SK-N-SH (cell line): ENCODE results near the gene NNT. TPM values are rescaled to one million over a fixed set of nuclear protein-coding genes. Genes with fewer than 3 reads are reported as not detected.
A peak's percentile ranks its signal among the peaks of the same experiment; 100 is the strongest.

Experiments
- CTCF ChIA-PET: fragments of 300-600, 350-600 bp; formaldehyde crosslinking; extraction: SDS; loops from one replicate; lab custom pipeline; 2021; lab: Yijun Ruan, JAX
- POLR2A ChIA-PET: fragments of 350-600 bp; sonication (Branson Sonifier 250); formaldehyde crosslinking; extraction: SDS; loops from one replicate; lab custom pipeline; 2020; ENCODE audit warnings: antibody characterized with exemption, inconsistent platforms; lab: Yijun Ruan, JAX
- DNase-seq: peaks from one replicate; pipeline ENCODE4 v3.0.0; 2012
- H2AFZ ChIP-seq: fragments of 200-600 bp; sonication (generic); 2 replicates; pipeline ENCODE4 v1.8.1; 2016; ENCODE audit warnings: antibody characterized with exemption, mild to moderate bottlenecking, low read depth
- H3F3A ChIP-seq: fragments of 200-600 bp; sonication (generic); replicated peaks from 2 replicates; pipeline ENCODE3; 2016; ENCODE audit warnings: antibody characterized with exemption, mild to moderate bottlenecking; ENCODE audit not compliant: insufficient read depth
- H3K27ac ChIP-seq, 2 experiments: fragments of 200-500 bp in 1 of 2; fragments of 200-600 bp in 1 of 2; sonication (Bioruptor generic) in 1 of 2; sonication (generic), shearing (Covaris generic) in 1 of 2; 2 replicates each; pipeline versions ENCODE4 v1.5.1 to v1.6.1; 2014 to 2016; ENCODE audit warnings: low read depth in 2 of 2, inconsistent platforms in 1 of 2, low read length in 1 of 2, mild to moderate bottlenecking in 1 of 2, mixed read lengths in 1 of 2
- H3K27me3 ChIP-seq: fragments of 200-600 bp; sonication (generic), shearing (Covaris generic); 2 replicates; pipeline ENCODE4 v1.6.1; 2016; ENCODE audit warnings: mixed run types; ENCODE audit not compliant: insufficient read depth
- H3K36me3 ChIP-seq, 2 experiments: fragments of 200-500 bp in 1 of 2; fragments of 200-600 bp in 1 of 2; sonication (Bioruptor generic) in 1 of 2; sonication (generic) in 1 of 2; replicated peaks in 1 of 2; 2 replicates each; pipeline versions ENCODE3 to v1.5.1; 2014 to 2016; ENCODE audit warnings: low read length in 1 of 2, mild to moderate bottlenecking in 1 of 2; ENCODE audit not compliant: insufficient read depth in 2 of 2, control insufficient read depth in 1 of 2
- H3K4me1 ChIP-seq, 2 experiments: fragments of 200-500 bp in 1 of 2; fragments of 200-600 bp in 1 of 2; sonication (Bioruptor generic) in 1 of 2; sonication (generic), shearing (Covaris generic) in 1 of 2; 2 replicates each; pipeline versions ENCODE4 v1.5.1 to v1.6.1; 2014 to 2016; ENCODE audit warnings: low read depth in 1 of 2, low read length in 1 of 2, mixed run types in 1 of 2; ENCODE audit not compliant: insufficient read depth in 2 of 2, control insufficient read depth in 1 of 2
- H3K4me2 ChIP-seq: fragments of 200-600 bp; sonication (generic), shearing (Covaris generic); 2 replicates; pipeline ENCODE4 v1.6.1; 2017; ENCODE audit warnings: mixed run types
- H3K4me3 ChIP-seq, 2 experiments: fragments of 200-500 bp in 1 of 2; fragments of 200-600 bp in 1 of 2; sonication (Bioruptor generic) in 1 of 2; sonication (generic), shearing (Covaris generic) in 1 of 2; 2 replicates each; pipeline versions ENCODE4 v1.5.1 to v1.8.1; 2014 to 2016; ENCODE audit warnings: low read depth in 2 of 2, inconsistent platforms in 1 of 2, low read length in 1 of 2, mild to moderate bottlenecking in 1 of 2, mixed read lengths in 1 of 2, moderate library complexity in 1 of 2
- H3K79me2 ChIP-seq: fragments of 200-600 bp; sonication (generic); 2 replicates; pipeline ENCODE4 v1.8.1; 2017; ENCODE audit warnings: mild to moderate bottlenecking; ENCODE audit not compliant: insufficient read depth
- H3K9ac ChIP-seq: fragments of 200-600 bp; sonication (generic); 2 replicates; pipeline ENCODE4 v1.6.1; 2017; ENCODE audit warnings: mixed run types
- H3K9me2 ChIP-seq: fragments of 200-600 bp; sonication (generic); 2 replicates; pipeline ENCODE4 v1.6.1; 2017; ENCODE audit warnings: mixed run types
- H3K9me3 ChIP-seq: fragments of 200-600 bp; sonication (generic); 2 replicates; pipeline ENCODE4 v1.6.1; 2017; ENCODE audit warnings: mixed run types, mild to moderate bottlenecking, moderate library complexity
- H4K20me1 ChIP-seq: fragments of 200-600 bp; sonication (generic); 2 replicates; pipeline ENCODE4 v1.6.1; 2017; ENCODE audit warnings: mild to moderate bottlenecking, mixed run types; ENCODE audit not compliant: insufficient read depth
- CTCF ChIP-seq: fragments of 200-600 bp; sonication (generic); IDR thresholded peaks from 2 replicates; pipeline ENCODE4 v1.6.1; 2017; ENCODE audit warnings: antibody characterized with exemption, mild to moderate bottlenecking, moderate library complexity
- EP300 ChIP-seq, 2 experiments: IDR thresholded peaks; 2 replicates each; pipeline versions ENCODE4 v1.4.0 to v1.6.1; 2012; ENCODE audit warnings: borderline replicate concordance in 1 of 2, low read depth in 1 of 2, low read length in 1 of 2
- EZH2phosphoT487 ChIP-seq: fragments of 200-600 bp; sonication (generic); IDR thresholded peaks from 2 replicates; pipeline ENCODE4 v1.6.1; 2017; ENCODE audit warnings: low read depth, mixed run types, mild to moderate bottlenecking, antibody characterized with exemption, moderate library complexity, borderline replicate concordance
- FOXM1 ChIP-seq: IDR thresholded peaks from 2 replicates; pipeline ENCODE4 v1.4.0; 2012; ENCODE audit warnings: low read depth, mild to moderate bottlenecking
- GATA2 ChIP-seq: sonication (generic); formaldehyde crosslinking; IDR thresholded peaks from 2 replicates; pipeline ENCODE4 v1.5.0; 2020; ENCODE audit warnings: mild to moderate bottlenecking, missing genetic modification reagents
- MAX ChIP-seq: IDR thresholded peaks from 2 replicates; pipeline ENCODE4 v1.4.0; 2012; ENCODE audit warnings: low read depth
- MEF2A ChIP-seq: IDR thresholded peaks from 2 replicates; pipeline ENCODE4 v1.4.0; 2012; ENCODE audit warnings: low read depth, borderline replicate concordance
- NFIC ChIP-seq: IDR thresholded peaks from 2 replicates; pipeline ENCODE4 v1.4.0; 2012; ENCODE audit warnings: borderline replicate concordance
- PBX3 ChIP-seq: IDR thresholded peaks from 2 replicates; pipeline ENCODE4; 2012
- RAD21 ChIP-seq: IDR thresholded peaks from 2 replicates; pipeline ENCODE4 v1.6.1; 2012; ENCODE audit warnings: mild to moderate bottlenecking, low read length
- SIN3A ChIP-seq: IDR thresholded peaks from 2 replicates; pipeline ENCODE4 v1.6.1; 2012; ENCODE audit warnings: low read depth, mild to moderate bottlenecking, low read length, moderate library complexity, borderline replicate concordance
- SMC3 ChIP-seq: IDR thresholded peaks from 2 replicates; pipeline ENCODE4 v1.6.1; 2012; ENCODE audit warnings: low read depth, low read length, improper control_type of control experiment
- TAF1 ChIP-seq: IDR thresholded peaks from 2 replicates; pipeline ENCODE4 v1.6.1; 2012; ENCODE audit warnings: low read depth, mild to moderate bottlenecking, low read length, moderate library complexity, borderline replicate concordance
- TCF12 ChIP-seq: IDR thresholded peaks from 2 replicates; pipeline ENCODE4 v1.4.0; 2012
- TEAD4 ChIP-seq: IDR thresholded peaks from 2 replicates; pipeline ENCODE4 v1.4.0; 2012; ENCODE audit warnings: mild to moderate bottlenecking, borderline replicate concordance; ENCODE audit not compliant: insufficient read depth
- ZBTB33 ChIP-seq: IDR thresholded peaks from 2 replicates; pipeline ENCODE4 v1.4.0; 2012; ENCODE audit warnings: low read depth, borderline replicate concordance
- WGBS: methylation state at CpG from one replicate; pipeline ENCODE4 v1.1.6; 2017; ENCODE audit warnings: low lambda C conversion rate; 5-methylcytosine and 5-hydroxymethylcytosine counted together
- polyA plus RNA-seq, 3 experiments: library from polyadenylated mRNA; depleted of rRNA; stranded (reverse); fragments of >200 nt; gene quantifications; 2 replicates each; pipeline ENCODE4 v1.2.3, GENCODE V29; 2012

The NNT gene
- polyA plus RNA-seq, 1 of the 3 experiments (the other 2 are of a cell fraction): 21.9 TPM

- WGBS: 88% methylated on average over 3 of the region's 3 CpGs
- H3F3A ChIP-seq: no peaks in the 10 kb centered on the region
- H2AFZ ChIP-seq: no peak overlapping the region
- no peaks in the 10 kb centered on the region for H3K9me3 ChIP-seq
- H3K4me3 ChIP-seq: no peak overlapping the region
- H3K36me3 ChIP-seq: peaks cover 25 to 54% of the 10 kb centered on the region in 2 experiments
- TF ChIP-seq EZH2phosphoT487 (no peak), PBX3 (no peak), SMC3 (no peak), GATA2 (no peak), FOXM1 (no peak), MAX (no peak), TCF12 (no peak), NFIC (no peak), MEF2A (no peak), TAF1 (no peak), SIN3A (no peak), TEAD4 (no peak), EP300 (IDR thresholded peaks at IDR 0.05; ENCODE audit: borderline replicate concordance in 1 of 2, low read depth in 1 of 2, low read length in 1 of 2) (no peak), ZBTB33 (no peak)
- H3K9me2 ChIP-seq: no peaks in the 10 kb centered on the region
- H3K4me1 ChIP-seq: no peaks in the 10 kb centered on the region
- no peak overlapping the region for H3K27ac ChIP-seq
- no peaks in the 10 kb centered on the region for H3K27me3 ChIP-seq
- no peaks in the 10 kb centered on the region for H4K20me1 ChIP-seq
- H3K79me2 ChIP-seq: no peaks in the 10 kb centered on the region; the same call in 1 of the 2 replicates
- no peak for DNase-seq
- H3K9ac ChIP-seq: no peak overlapping the region
- ChIA-PET CTCF (interaction anchor here (0.7 to 1.6 kb wide), 3 partner anchors 8 to 523 kb away, joined by 3 to 10 read pairs (median 3); no protein-coding TSS in a partner anchor), POLR2A (no interaction called here)
- H3K4me2 ChIP-seq: no peak overlapping the region
Measured at GRCh38 chr5:43623048-43623680, 20.2 kb downstream of the NNT start.

GRCh38 chr5:43627028-43627427 lies 24.0 kb downstream of the NNT start:
- Histone ChIP-seq H3K9me3 (no peaks in the 10 kb centered on the region), H3K4me1 (peaks cover 0 to 4% of the 10 kb centered on the region in 2 experiments; a peak in 1 of 4 replicates), H3K27me3 (no peaks in the 10 kb centered on the region), H2AFZ (no peak overlapping the region), H3K27ac (no peak overlapping the region), H3K36me3 (peaks cover 15 to 35% of the 10 kb centered on the region in 2 experiments), H3K79me2 (no peaks in the 10 kb centered on the region; the same call in 1 of the 2 replicates), H3K4me2 (no peak overlapping the region), H3K9ac (no peak overlapping the region), H3K4me3 (no peak overlapping the region; a peak in 1 of 4 replicates), H3F3A (no peaks in the 10 kb centered on the region), H3K9me2 (no peaks in the 10 kb centered on the region), H4K20me1 (no peaks in the 10 kb centered on the region)
- 75% methylated on average over 2 of the region's 2 CpGs for WGBS
- ChIA-PET CTCF (interaction anchor here (0.6 kb wide), 2 partner anchors 15 to 169 kb away, joined by 3 read pairs; no protein-coding TSS in a partner anchor), POLR2A (no interaction called here)
- TF ChIP-seq SMC3: peak; percentile 15; the same call in 1 of the 2 replicates
- TF ChIP-seq SIN3A: no peak
- peak; percentile 68 for TF ChIP-seq CTCF
- peak; percentile 40; the same call in 1 of the 2 replicates for TF ChIP-seq RAD21
- DNase-seq: peak; percentile 47
